CD4-positive, alpha-beta memory T cell (primary cell): ENCODE results near the gene OSBP2. TPM values are rescaled to one million over a fixed set of nuclear protein-coding genes. Genes with fewer than 3 reads are reported as not detected.
A peak's percentile ranks its signal among the peaks of the same experiment; 100 is the strongest.
"Not testable (repeated sequence)": the region's sequence is repeated elsewhere in the genome, so short reads cannot be mapped to it uniquely, and the experiment has no call there.

ENCODE experiments used
- CTCF ChIA-PET: fragments of 350-600 bp; sonication (Branson Sonifier 250); formaldehyde crosslinking; loops from one replicate; lab custom pipeline; 2021; ENCODE audit warnings: inconsistent platforms; ENCODE audit not compliant: partially characterized antibody; lab: Charles Lee
- POLR2A ChIA-PET: fragments of 350-600 bp; sonication (Branson Sonifier 250); formaldehyde crosslinking; loops from one replicate; lab custom pipeline; 2021; ENCODE audit not compliant: partially characterized antibody; lab: Charles Lee
- DNase-seq, 5 donors: peaks; one replicate each; pipeline versions ENCODE4 v3.0.0 to v3.0.0-alpha.2; 2020 to 2022; ENCODE audit warnings: mixed read lengths in 1 of 5
- H3K27ac ChIP-seq: one replicate; pipeline ENCODE4 v1.7.0; 2013; ENCODE audit warnings: low read depth, low read length
- H3K27me3 ChIP-seq: 2 replicates; pipeline ENCODE4 v1.7.0; 2013; ENCODE audit warnings: mild to moderate bottlenecking, low read length, moderate library complexity; ENCODE audit not compliant: insufficient read depth
- H3K36me3 ChIP-seq: 2 replicates; pipeline ENCODE4 v1.7.0; 2013; ENCODE audit warnings: mild to moderate bottlenecking, low read length, moderate library complexity; ENCODE audit not compliant: insufficient read depth
- H3K4me1 ChIP-seq: 2 replicates; pipeline ENCODE4 v1.7.0; 2013; ENCODE audit warnings: mild to moderate bottlenecking, low read length, moderate library complexity; ENCODE audit not compliant: insufficient read depth
- H3K4me3 ChIP-seq, 2 donors: one replicate each; pipeline ENCODE4 v1.7.0; 2013; ENCODE audit warnings: low read length in 2 of 2, mild to moderate bottlenecking in 1 of 2
- H3K9me3 ChIP-seq, 2 donors: one replicate each; pipeline ENCODE4 v1.7.0; 2013; ENCODE audit warnings: low read length in 2 of 2, control low read depth in 1 of 2; ENCODE audit not compliant: control insufficient read depth in 1 of 2
- H3K27ac Mint-ChIP-seq, 7 donors: one replicate each; pipeline ENCODE4 v1.8.0; 2020 to 2021; ENCODE audit warnings: mixed read lengths in 7 of 7, mild to moderate bottlenecking in 6 of 7, inconsistent platforms in 3 of 7, moderate library complexity in 3 of 7
- H3K27me3 Mint-ChIP-seq, 2 donors: one replicate each; pipeline ENCODE4 v1.8.0; 2020 to 2021; ENCODE audit warnings: mixed read lengths in 2 of 2
- H3K36me3 Mint-ChIP-seq, 2 donors: one replicate each; pipeline ENCODE4 v1.8.0; 2020 to 2021; ENCODE audit warnings: mixed read lengths in 2 of 2, inconsistent platforms in 1 of 2, mild to moderate bottlenecking in 1 of 2
- H3K4me1 Mint-ChIP-seq, 4 donors: one replicate each; pipeline ENCODE4 v1.8.0; 2020 to 2021; ENCODE audit warnings: mixed read lengths in 4 of 4, mild to moderate bottlenecking in 1 of 4
- H3K4me3 Mint-ChIP-seq, 8 donors: one replicate each; pipeline ENCODE4 v1.8.0; 2020 to 2021; ENCODE audit warnings: mixed read lengths in 8 of 8, mild to moderate bottlenecking in 7 of 8, moderate library complexity in 6 of 8, inconsistent platforms in 3 of 8
- H3K9me3 Mint-ChIP-seq, 8 donors: one replicate each; pipeline ENCODE4 v1.8.0; 2020 to 2021; ENCODE audit warnings: mixed read lengths in 8 of 8, mild to moderate bottlenecking in 5 of 8, inconsistent platforms in 3 of 8, moderate library complexity in 1 of 8
- intact Hi-C: fragments of 100-400 bp; cut with micrococcal nuclease; formaldehyde crosslinking; loops from one replicate; pipeline ENCODE4 v1.15.1; 2023
- polyA plus RNA-seq, 2 donors: library from polyadenylated mRNA; unstranded; fragments of 300-500 nt; fragmentation: Illumina TruSeq; gene quantifications; one replicate each; pipeline ENCODE4 v1.2.3, GENCODE V29; 2021
- total RNA-seq, 2 experiments: library from RNA; stranded (reverse); gene quantifications; one replicate each; pipeline ENCODE4 v1.2.3, GENCODE V29; 2021

OSBP2 gene
- total and polyA plus RNA-seq, 4 experiments from 2014 or later = 0.39 to 1.3 (median 0.74) TPM

DNA sequence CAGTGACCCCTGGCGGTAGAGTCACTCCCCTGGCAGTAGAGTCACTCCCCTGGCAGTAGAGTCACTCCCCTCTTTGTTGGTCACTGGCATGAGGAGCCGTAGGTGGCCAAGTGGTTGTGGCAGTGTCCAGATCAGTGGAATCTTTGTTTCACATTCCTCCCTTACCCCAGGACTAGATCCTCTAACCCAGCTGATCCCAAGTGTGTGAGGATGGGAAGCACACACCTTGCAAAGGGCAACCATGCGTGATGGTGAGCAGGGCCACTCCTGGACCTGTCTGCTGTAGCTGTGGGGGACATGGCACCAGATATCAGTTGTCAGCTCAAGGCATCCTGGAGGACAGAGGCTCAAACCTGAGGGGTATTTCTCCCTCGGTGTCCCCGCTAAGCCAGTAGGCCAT lies 37.8 kb downstream of the OSBP2 start:
- H3K9me3 Mint-ChIP-seq = no peaks in the 10 kb centered on the region
- no peak overlapping the region for H3K4me3 Mint-ChIP-seq
- H3K4me1 Mint-ChIP-seq = no peaks in the 10 kb centered on the region
- no peak overlapping the region for H3K4me3 ChIP-seq
- ChIA-PET POLR2A (no interaction called here), CTCF (no interaction called here)
- H3K36me3 Mint-ChIP-seq = no peaks in the 10 kb centered on the region
- intact Hi-C loops = no loop called here
- H3K27me3 ChIP-seq = no peaks in the 10 kb centered on the region
- DNase-seq = no peak
- H3K27me3 Mint-ChIP-seq = no peaks in the 10 kb centered on the region
- H3K4me1 ChIP-seq = no peaks in the 10 kb centered on the region
- H3K27ac Mint-ChIP-seq = no peak overlapping the region
- H3K27ac ChIP-seq = no peak overlapping the region
- H3K36me3 ChIP-seq = no peaks in the 10 kb centered on the region
- no peaks in the 10 kb centered on the region for H3K9me3 ChIP-seq

DNA sequence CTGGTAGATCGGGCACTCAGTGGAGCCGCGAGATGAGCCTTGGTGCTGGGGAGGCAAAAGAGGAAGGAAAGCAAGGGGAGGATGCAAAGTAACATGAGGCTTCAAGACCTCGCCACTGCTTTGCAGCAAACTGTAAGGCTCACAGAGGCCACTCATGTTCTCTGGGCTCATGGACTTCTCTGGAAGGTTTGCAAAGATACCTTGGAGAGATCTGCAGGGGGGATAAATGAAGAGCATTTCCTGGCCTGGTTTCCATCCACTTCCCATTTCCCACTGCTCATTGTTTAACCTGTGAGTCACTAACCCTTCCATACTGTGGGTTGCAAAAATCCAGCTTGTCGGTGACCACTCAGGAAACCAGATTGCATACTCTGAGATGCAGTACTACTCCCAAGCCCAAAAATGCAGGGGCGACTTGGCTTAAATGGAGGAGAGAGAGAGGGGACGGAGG lies 38.5 kb downstream of the OSBP2 start:
- CTCF ChIA-PET = no interaction called here
- Histone ChIP-seq H3K27ac (no peak overlapping the region), H3K9me3 (no peaks in the 10 kb centered on the region), H3K4me3 (no peak overlapping the region), H3K4me1 (no peaks in the 10 kb centered on the region), H3K36me3 (no peaks in the 10 kb centered on the region), H3K27me3 (no peaks in the 10 kb centered on the region)
- intact Hi-C loops = no loop called here
- Mint-ChIP-seq H3K4me3 (no peak overlapping the region), H3K4me1 (no peaks in the 10 kb centered on the region), H3K27me3 (no peaks in the 10 kb centered on the region), H3K9me3 (no peaks in the 10 kb centered on the region), H3K27ac (no peak overlapping the region), H3K36me3 (no peaks in the 10 kb centered on the region)
- POLR2A ChIA-PET = no interaction called here
- DNase-seq = no peak

DNA sequence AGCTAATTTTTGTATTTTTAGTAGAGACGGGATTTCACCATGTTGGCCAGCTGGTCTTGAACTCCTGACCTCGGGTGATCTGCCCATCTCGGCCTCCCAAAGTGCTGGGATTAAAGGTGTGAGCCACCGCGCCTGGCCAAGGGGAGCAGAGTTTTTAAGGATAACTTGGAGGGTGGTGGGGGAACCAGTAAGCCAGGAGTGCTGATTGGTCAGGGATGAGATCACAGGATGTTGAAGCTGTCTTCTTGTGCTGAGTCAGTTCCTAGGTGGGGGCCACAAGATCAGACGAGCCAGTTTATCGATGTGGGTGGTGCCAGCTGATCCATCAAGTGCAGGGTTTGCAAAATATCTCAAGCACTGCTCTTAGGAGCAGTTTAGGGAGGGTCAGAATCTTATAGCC lies 45.3 kb downstream of the OSBP2 start:
- H3K9me3 Mint-ChIP-seq, H3K27me3 Mint-ChIP-seq, H3K27ac Mint-ChIP-seq, H3K4me3 ChIP-seq, H3K9me3 ChIP-seq, DNase-seq, intact Hi-C loops, H3K27ac ChIP-seq, H3K36me3 Mint-ChIP-seq, CTCF ChIA-PET, H3K36me3 ChIP-seq, POLR2A ChIA-PET, H3K27me3 ChIP-seq: not testable (repeated sequence)
- peaks cover 9 to 27% (median 13%) of the 10 kb centered on the region in 4 donors for H3K4me1 Mint-ChIP-seq
- peaks cover 16% of the 10 kb centered on the region for H3K4me1 ChIP-seq
- H3K4me3 Mint-ChIP-seq = peak overlapping the region in 2 of 8 donors; percentile 25 to 71

DNA sequence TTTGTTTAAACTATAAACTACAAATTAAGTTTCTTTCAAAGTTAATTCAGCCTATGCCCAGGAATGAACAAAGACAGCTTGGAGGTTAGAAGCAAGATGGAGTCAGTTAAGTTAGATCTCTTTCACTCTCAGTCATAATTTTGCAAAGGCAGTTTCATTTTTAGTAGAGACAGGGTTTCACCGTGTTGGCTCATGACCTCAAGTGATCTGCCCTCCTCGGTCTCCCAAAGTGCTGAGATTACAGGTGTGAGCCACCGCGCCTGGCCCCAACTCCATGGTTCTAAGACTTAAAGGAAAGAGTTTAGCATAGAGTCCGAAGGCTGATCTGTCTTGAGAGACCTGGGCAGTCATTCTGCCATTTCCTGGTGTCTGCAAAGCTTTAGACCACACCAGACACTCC lies 45.8 kb downstream of the OSBP2 start:
- POLR2A ChIA-PET, intact Hi-C loops, H3K9me3 ChIP-seq, H3K27ac ChIP-seq, H3K27me3 ChIP-seq, H3K9me3 Mint-ChIP-seq, H3K27me3 Mint-ChIP-seq, H3K36me3 Mint-ChIP-seq, H3K4me3 ChIP-seq, DNase-seq, CTCF ChIA-PET, H3K36me3 ChIP-seq: not testable (repeated sequence)
- peak overlapping the region in 7 of 8 donors; percentile 29 to 71 (median 48) for H3K4me3 Mint-ChIP-seq
- peaks cover 16% of the 10 kb centered on the region for H3K4me1 ChIP-seq
- peak overlapping the region in 2 of 7 donors; percentile 16 to 79 for H3K27ac Mint-ChIP-seq
- peaks cover 9 to 27% (median 13%) of the 10 kb centered on the region in 4 donors for H3K4me1 Mint-ChIP-seq

DNA sequence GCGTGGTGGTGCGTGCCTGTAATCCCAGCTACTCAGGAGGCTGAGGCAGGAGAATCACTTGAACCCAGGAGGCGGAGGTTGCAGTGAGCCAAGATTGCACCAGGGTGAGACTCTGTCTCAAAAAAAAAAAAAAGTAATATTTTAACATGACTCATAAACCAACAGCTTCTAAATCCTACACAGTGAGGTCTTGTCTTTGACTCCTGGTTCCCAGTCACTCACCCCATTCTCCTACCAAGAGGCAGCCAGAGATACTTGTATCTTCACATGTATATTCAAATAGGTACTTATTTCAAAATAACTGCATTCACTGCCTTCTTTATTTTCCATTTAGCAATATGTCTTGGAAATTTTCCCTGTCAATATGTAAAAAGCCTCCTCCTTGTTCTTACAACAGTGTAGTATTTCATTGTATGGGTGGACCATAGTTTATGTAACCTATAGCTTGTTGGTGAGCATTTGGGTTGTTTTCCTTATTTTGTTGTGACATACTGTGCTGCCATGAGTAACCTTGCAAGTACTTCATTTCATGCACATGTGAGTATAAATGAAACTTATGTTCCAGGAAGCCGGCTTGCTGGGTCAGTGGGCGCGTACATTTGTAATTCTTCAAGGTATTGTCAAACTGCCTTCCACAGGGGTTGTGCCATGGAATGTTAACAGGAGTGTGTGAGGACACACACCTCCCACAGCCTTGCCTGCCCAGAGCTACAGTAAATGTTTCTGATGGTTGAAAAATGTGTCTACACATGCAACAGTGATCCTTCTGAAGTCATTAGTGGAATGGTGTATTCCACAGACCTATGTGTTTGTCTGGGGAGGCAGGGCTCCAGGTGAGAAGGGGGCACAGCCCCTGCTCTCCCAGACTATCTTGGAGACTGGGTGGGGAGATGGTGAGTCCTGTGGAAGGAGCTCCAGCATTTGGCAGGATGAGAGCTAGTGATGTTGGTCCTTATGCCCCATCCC lies 47.9 kb downstream of the OSBP2 start:
- H3K27me3 Mint-ChIP-seq = peaks cover 3% of the 10 kb centered on the region in 2 donors
- H3K36me3 Mint-ChIP-seq = no peaks in the 10 kb centered on the region
- CTCF ChIA-PET = interaction anchor here (1.2 kb wide), 1 partner anchor 108 kb away, joined by 6 read pairs; no protein-coding TSS in a partner anchor
- intact Hi-C loops = no loop called here
- POLR2A ChIA-PET = interaction anchor here (0.7 to 2.2 kb wide), 2 partner anchors 48 to 108 kb away, joined by 4 to 7 read pairs; partner anchors contain the start of genes OSBP2 and SLC35E4
- Histone ChIP-seq H3K4me3 (no peak overlapping the region), H3K27me3 (no peaks in the 10 kb centered on the region), H3K36me3 (no peaks in the 10 kb centered on the region), H3K27ac (no peak overlapping the region), H3K4me1 (peaks cover 16% of the 10 kb centered on the region), H3K9me3 (no peaks in the 10 kb centered on the region)
- H3K9me3 Mint-ChIP-seq = peaks cover 0 to 1% (median 0%) of the 10 kb centered on the region in 8 donors
- DNase-seq = no peak
- peaks cover 12 to 27% (median 13%) of the 10 kb centered on the region in 4 donors for H3K4me1 Mint-ChIP-seq
- no peak overlapping the region for H3K4me3 Mint-ChIP-seq
- peak overlapping the region in 1 of 7 donors; percentile 15 for H3K27ac Mint-ChIP-seq

DNA sequence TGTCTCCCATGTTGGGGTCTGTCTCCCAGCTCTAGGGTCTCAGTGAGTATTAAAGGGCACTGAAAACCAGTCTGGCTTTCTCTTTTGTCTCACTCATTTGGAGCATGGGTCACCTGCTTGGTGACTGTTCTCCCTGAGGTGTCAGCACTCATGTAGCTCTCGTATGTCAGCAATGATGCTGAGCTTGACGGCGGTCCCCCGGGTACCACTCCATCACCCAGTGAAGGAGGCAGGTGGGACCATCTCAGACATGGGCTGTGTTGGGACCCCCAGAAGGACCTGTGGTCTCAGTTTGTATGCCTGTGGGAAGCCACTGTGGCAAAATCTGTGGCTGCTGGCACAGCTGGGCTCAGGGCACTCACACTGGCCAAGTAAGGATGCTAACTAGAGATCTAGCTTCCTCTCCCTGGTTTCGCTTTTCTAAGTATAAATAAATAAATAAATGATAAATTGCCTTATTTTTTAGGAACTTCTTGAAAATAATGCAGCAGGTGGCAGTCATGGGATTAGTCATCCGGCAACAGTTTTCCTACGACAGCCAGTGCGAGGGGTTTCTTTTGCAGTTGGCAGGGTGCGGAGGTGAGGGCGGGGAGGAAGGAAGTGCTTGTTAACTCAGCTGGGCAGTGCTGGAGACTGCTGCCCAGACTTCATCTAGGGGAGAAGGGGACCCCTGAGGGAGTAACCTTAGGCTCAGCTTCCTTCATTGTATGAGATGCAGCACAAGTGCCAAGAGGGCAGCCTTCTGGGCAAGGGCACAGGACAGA lies 48.8 kb downstream of the OSBP2 start:
- Histone ChIP-seq H3K27me3 (no peaks in the 10 kb centered on the region), H3K36me3 (no peaks in the 10 kb centered on the region), H3K9me3 (no peaks in the 10 kb centered on the region), H3K27ac (no peak overlapping the region), H3K4me3 (no peak overlapping the region), H3K4me1 (peaks cover 16% of the 10 kb centered on the region)
- H3K4me3 Mint-ChIP-seq = peak overlapping the region in 2 of 8 donors; percentile 17 to 22
- POLR2A ChIA-PET = interaction anchor here (0.7 to 2.2 kb wide), 2 partner anchors 49 to 109 kb away, joined by 4 to 7 read pairs; partner anchors contain the start of genes OSBP2 and SLC35E4
- peaks cover 3% of the 10 kb centered on the region in 2 donors for H3K27me3 Mint-ChIP-seq
- H3K9me3 Mint-ChIP-seq = peaks cover 0 to 2% (median 0%) of the 10 kb centered on the region in 8 donors
- no peaks in the 10 kb centered on the region for H3K36me3 Mint-ChIP-seq
- H3K4me1 Mint-ChIP-seq = peaks cover 12 to 27% (median 13%) of the 10 kb centered on the region in 4 donors
- H3K27ac Mint-ChIP-seq = peak overlapping the region in 3 of 7 donors; percentile 36 to 87 (median 53)
- DNase-seq = no peak
- CTCF ChIA-PET = interaction anchor here (1.2 kb wide), 1 partner anchor 109 kb away, joined by 6 read pairs; no protein-coding TSS in a partner anchor
- intact Hi-C loops = no loop called here
